OCI-LY3 (cell line): ENCODE data around the gene SLC6A9.

Experiments
- H2AFZ ChIP-seq: fragments of 200-600, 300-600 bp; shearing (Covaris generic); 2 replicates; pipeline ENCODE4 v1.6.0; 2014; ENCODE audit warnings: antibody characterized with exemption, low read depth, low read length
- H3K27ac ChIP-seq: fragments of 200-600, 300-600 bp; sonication (generic); 2 replicates; pipeline ENCODE4 v1.5.1; 2014; ENCODE audit warnings: mild to moderate bottlenecking, low read length, moderate library complexity, mixed read lengths
- H3K27me3 ChIP-seq: fragments of 200-600, 300-600 bp; sonication (generic); 2 replicates; pipeline ENCODE4 v1.6.1; 2014; ENCODE audit warnings: low read depth, low read length, mixed read lengths
- H3K36me3 ChIP-seq: fragments of 200-600, 300-600 bp; sonication (generic); replicated peaks from 2 replicates; pipeline ENCODE3; 2014; ENCODE audit warnings: low read depth, low read length, mixed read lengths
- H3K4me1 ChIP-seq: fragments of 300-600, 200-600 bp; sonication (generic); 2 replicates; pipeline ENCODE4 v1.6.1; 2014; ENCODE audit warnings: low read length, mixed read lengths
- H3K4me2 ChIP-seq: fragments of 200-600, 300-600 bp; sonication (generic); 2 replicates; pipeline ENCODE4 v1.6.1; 2014; ENCODE audit warnings: low read length, mixed read lengths
- H3K4me3 ChIP-seq: fragments of 300-600, 200-600 bp; sonication (generic); 2 replicates; pipeline ENCODE4 v1.5.1; 2014; ENCODE audit warnings: antibody characterized with exemption, mild to moderate bottlenecking, low read length, moderate library complexity
- H3K79me2 ChIP-seq: fragments of 300-600, 200-600 bp; shearing (Covaris generic); 2 replicates; pipeline ENCODE4 v1.6.1; 2014; ENCODE audit warnings: mild to moderate bottlenecking, low read length, mixed read lengths
- H3K9ac ChIP-seq: fragments of 300-600, 200-600 bp; shearing (Covaris generic); 2 replicates; pipeline ENCODE4 v1.6.0; 2014; ENCODE audit warnings: mild to moderate bottlenecking, low read length, moderate library complexity
- H3K9me3 ChIP-seq: fragments of 200-600, 300-600 bp; shearing (Covaris generic); 2 replicates; pipeline ENCODE4 v1.6.1; 2014; ENCODE audit warnings: low read length, mixed read lengths; ENCODE audit not compliant: insufficient read depth
- H4K20me1 ChIP-seq: fragments of 200-600, 300-600 bp; sonication (generic); 2 replicates; pipeline ENCODE4 v1.6.1; 2016; ENCODE audit warnings: low read length, mixed read lengths; ENCODE audit not compliant: insufficient read depth
- CTCF ChIP-seq: fragments of 200-600, 300-600 bp; sonication (generic); IDR thresholded peaks from 2 replicates; pipeline ENCODE4 v1.5.1; 2014; ENCODE audit warnings: antibody characterized with exemption, low read length, low read depth
- EZH2phosphoT487 ChIP-seq: fragments of 200-600 bp; shearing (Covaris generic); IDR thresholded peaks from 2 replicates; pipeline ENCODE4 v1.6.1; 2018; ENCODE audit warnings: antibody characterized with exemption, mixed run types, low read depth

The SLC6A9 gene

GRCh38 chr1:44031252-44032169 is at the start of gene SLC6A9:
Gene SLC6A9 (minus strand): TSS chr1:44031462. CDS start chr1:44024277, 7,185 bp downstream.
- Histone ChIP-seq H4K20me1 (no peaks in the 10 kb centered on the region), H3K4me2 (peak within 1 kb of the TSS; percentile 92), H3K4me1 (peaks cover 13% of the 10 kb centered on the region), H2AFZ (peak within 1 kb of the TSS; percentile 77; the same call in 1 of the 2 replicates), H3K9me3 (no peaks in the 10 kb centered on the region), H3K36me3 (no peaks in the 10 kb centered on the region), H3K79me2 (no peaks in the 10 kb centered on the region), H3K27me3 (no peaks in the 10 kb centered on the region), H3K9ac (peak within 1 kb of the TSS; percentile 91), H3K27ac (peak within 1 kb of the TSS; percentile 71), H3K4me3 (peak within 1 kb of the TSS; percentile 99)
- no peak for TF ChIP-seq CTCF
- no peak for TF ChIP-seq EZH2phosphoT487

GRCh38 chr1:44079566-44079965 is 48.3 kb upstream of the SLC6A9 start:
- H3K4me2 ChIP-seq: no peak overlapping the region
- no peak overlapping the region for H3K9ac ChIP-seq
- no peaks in the 10 kb centered on the region for H3K79me2 ChIP-seq
- H3K27me3 ChIP-seq: no peaks in the 10 kb centered on the region
- H3K27ac ChIP-seq: no peak overlapping the region
- no peaks in the 10 kb centered on the region for H3K36me3 ChIP-seq
- H3K9me3 ChIP-seq: no peaks in the 10 kb centered on the region
- H2AFZ ChIP-seq: no peak overlapping the region
- TF ChIP-seq EZH2phosphoT487 (no peak), CTCF (no peak)
- 0 out of 2 replicates have a peak, but pooled peaks cover under 1% of the 10 kb centered on the region for H3K4me1 ChIP-seq
- no peak overlapping the region for H3K4me3 ChIP-seq
- H4K20me1 ChIP-seq: no peaks in the 10 kb centered on the region

- no peaks in the 10 kb centered on the region for H3K36me3 ChIP-seq
- H3K4me2 ChIP-seq: no peak overlapping the region
- H3K4me3 ChIP-seq: no peak overlapping the region
- no peak overlapping the region for H2AFZ ChIP-seq
- H3K4me1 ChIP-seq: peaks cover 15% of the 10 kb centered on the region
- no peaks in the 10 kb centered on the region for H3K79me2 ChIP-seq
- TF ChIP-seq EZH2phosphoT487: no peak
- no peak for TF ChIP-seq CTCF
- H3K9ac ChIP-seq: no peak overlapping the region
- H4K20me1 ChIP-seq: no peaks in the 10 kb centered on the region
- no peak overlapping the region for H3K27ac ChIP-seq
- H3K27me3 ChIP-seq: no peaks in the 10 kb centered on the region
- no peaks in the 10 kb centered on the region for H3K9me3 ChIP-seq
Observed at GRCh38 chr1:44078104-44078503, 46.8 kb upstream of the SLC6A9 start.

GRCh38 chr1:44077421-44077820 is 46.2 kb upstream of the SLC6A9 start:
- no peak overlapping the region for H3K4me2 ChIP-seq
- H3K4me1 ChIP-seq: peaks cover 20% of the 10 kb centered on the region
- no peak for TF ChIP-seq EZH2phosphoT487
- no peak for TF ChIP-seq CTCF
- no peaks in the 10 kb centered on the region for H3K27me3 ChIP-seq
- no peaks in the 10 kb centered on the region for H4K20me1 ChIP-seq
- H3K9me3 ChIP-seq: no peaks in the 10 kb centered on the region
- H3K79me2 ChIP-seq: no peaks in the 10 kb centered on the region
- H2AFZ ChIP-seq: no peak overlapping the region
- H3K27ac ChIP-seq: no peak overlapping the region
- no peak overlapping the region for H3K4me3 ChIP-seq
- H3K9ac ChIP-seq: no peak overlapping the region
- H3K36me3 ChIP-seq: no peaks in the 10 kb centered on the region
